ENCODE results near the gene DZANK1. TPM values are rescaled to one million over a fixed set of nuclear protein-coding genes. Genes with fewer than 3 reads are reported as not detected.

The DZANK1 gene
- polyA plus RNA-seq, 1 donor from 2014 or later = 10.6 TPM

GRCh38 chr20:18465536-18466200 is 1.2 kb downstream of the DZANK1 start:
- Histone ChIP-seq H3F3A (ENCODE audit: insufficient read depth, low read length, poor library complexity, severe bottlenecking) (no peaks in the 10 kb centered on the region), H3K27ac (ENCODE audit: low read length) (no peak overlapping the region), H3K9me2 (ENCODE audit: insufficient read depth, low read length) (no peaks in the 10 kb centered on the region), H3K36me3 (ENCODE audit: insufficient read depth, low read length) (no peaks in the 10 kb centered on the region), H3K9me3 (ENCODE audit: low read length) (no peaks in the 10 kb centered on the region), H3K4me2 (ENCODE audit: low read length) (peak overlapping the region; percentile 63), H3K27me3 (ENCODE audit: insufficient read depth, low read depth, low read length) (no peaks in the 10 kb centered on the region), H3K9ac (ENCODE audit: low read length) (no peak overlapping the region), H3K4me3 (ENCODE audit: low read length) (peak overlapping the region; percentile 84), H3K79me2 (replicated peaks; ENCODE audit: insufficient read depth, low read length) (peaks cover 16% of the 10 kb centered on the region), H2AFZ (ENCODE audit: low read depth, low read length) (no peak overlapping the region), H4K20me1 (ENCODE audit: insufficient read depth) (no peaks in the 10 kb centered on the region)
- TF ChIP-seq POLR2AphosphoS5 (IDR thresholded peaks at IDR 0.05) = no peak
- no peak for TF ChIP-seq TAF1 (IDR thresholded peaks at IDR 0.05; ENCODE audit: low read depth)
- TF ChIP-seq REST (IDR thresholded peaks at IDR 0.05; ENCODE audit: borderline replicate concordance) = no peak
- TF ChIP-seq EZH2 (IDR thresholded peaks at IDR 0.05; ENCODE audit: borderline replicate concordance, insufficient read depth, low read length, poor library complexity, severe bottlenecking) = no peak
- TF ChIP-seq EP300 (conservative IDR thresholded peaks at IDR 0.05; ENCODE audit: poor library complexity, severe bottlenecking) = no peak
- no peak for TF ChIP-seq SMC3 (conservative IDR thresholded peaks at IDR 0.05; ENCODE audit: poor library complexity)
- no peak for TF ChIP-seq RAD21 (conservative IDR thresholded peaks at IDR 0.05)
- no peak for TF ChIP-seq MXI1 (conservative IDR thresholded peaks at IDR 0.05; ENCODE audit: poor library complexity, severe bottlenecking)
- no peak for TF ChIP-seq CTCF (IDR thresholded peaks at IDR 0.05; ENCODE audit: poor library complexity, severe bottlenecking)

- Histone ChIP-seq H3K4me2 (ENCODE audit: low read length) (no peak overlapping the region), H3K27me3 (ENCODE audit: insufficient read depth, low read depth, low read length) (no peaks in the 10 kb centered on the region), H3F3A (ENCODE audit: insufficient read depth, low read length, poor library complexity, severe bottlenecking) (no peaks in the 10 kb centered on the region), H3K79me2 (replicated peaks; ENCODE audit: insufficient read depth, low read length) (no peaks in the 10 kb centered on the region), H3K36me3 (ENCODE audit: insufficient read depth, low read length) (no peaks in the 10 kb centered on the region), H2AFZ (ENCODE audit: low read depth, low read length) (no peak overlapping the region), H3K27ac (ENCODE audit: low read length) (no peak overlapping the region), H3K9me2 (ENCODE audit: insufficient read depth, low read length) (no peaks in the 10 kb centered on the region), H3K4me3 (ENCODE audit: low read length) (no peak overlapping the region), H3K9me3 (ENCODE audit: low read length) (no peaks in the 10 kb centered on the region), H3K9ac (ENCODE audit: low read length) (no peak overlapping the region), H4K20me1 (ENCODE audit: insufficient read depth) (no peaks in the 10 kb centered on the region)
- no peak for TF ChIP-seq RAD21 (conservative IDR thresholded peaks at IDR 0.05)
- no peak for TF ChIP-seq SMC3 (conservative IDR thresholded peaks at IDR 0.05; ENCODE audit: poor library complexity)
- TF ChIP-seq REST (IDR thresholded peaks at IDR 0.05; ENCODE audit: borderline replicate concordance) = no peak
- no peak for TF ChIP-seq POLR2AphosphoS5 (IDR thresholded peaks at IDR 0.05)
- no peak for TF ChIP-seq EZH2 (IDR thresholded peaks at IDR 0.05; ENCODE audit: borderline replicate concordance, insufficient read depth, low read length, poor library complexity, severe bottlenecking)
- no peak for TF ChIP-seq CTCF (IDR thresholded peaks at IDR 0.05; ENCODE audit: poor library complexity, severe bottlenecking)
- no peak for TF ChIP-seq TAF1 (IDR thresholded peaks at IDR 0.05; ENCODE audit: low read depth)
- no peak for TF ChIP-seq EP300 (conservative IDR thresholded peaks at IDR 0.05; ENCODE audit: poor library complexity, severe bottlenecking)
- no peak for TF ChIP-seq MXI1 (conservative IDR thresholded peaks at IDR 0.05; ENCODE audit: poor library complexity, severe bottlenecking)
Observed at GRCh38 chr20:18456600-18456999, 10.2 kb downstream of the DZANK1 start.
